HG03066 (cell line): ENCODE measurements around the gene DPYSL4.

Experiments used
- ATAC-seq: cut with Tn5 transposase; IDR thresholded peaks from one replicate; pipeline ENCODE4 v1.9.1; 2021; ENCODE audit warnings: low read depth; ENCODE audit not compliant: unreplicated experiment

DPYSL4 gene

DNA sequence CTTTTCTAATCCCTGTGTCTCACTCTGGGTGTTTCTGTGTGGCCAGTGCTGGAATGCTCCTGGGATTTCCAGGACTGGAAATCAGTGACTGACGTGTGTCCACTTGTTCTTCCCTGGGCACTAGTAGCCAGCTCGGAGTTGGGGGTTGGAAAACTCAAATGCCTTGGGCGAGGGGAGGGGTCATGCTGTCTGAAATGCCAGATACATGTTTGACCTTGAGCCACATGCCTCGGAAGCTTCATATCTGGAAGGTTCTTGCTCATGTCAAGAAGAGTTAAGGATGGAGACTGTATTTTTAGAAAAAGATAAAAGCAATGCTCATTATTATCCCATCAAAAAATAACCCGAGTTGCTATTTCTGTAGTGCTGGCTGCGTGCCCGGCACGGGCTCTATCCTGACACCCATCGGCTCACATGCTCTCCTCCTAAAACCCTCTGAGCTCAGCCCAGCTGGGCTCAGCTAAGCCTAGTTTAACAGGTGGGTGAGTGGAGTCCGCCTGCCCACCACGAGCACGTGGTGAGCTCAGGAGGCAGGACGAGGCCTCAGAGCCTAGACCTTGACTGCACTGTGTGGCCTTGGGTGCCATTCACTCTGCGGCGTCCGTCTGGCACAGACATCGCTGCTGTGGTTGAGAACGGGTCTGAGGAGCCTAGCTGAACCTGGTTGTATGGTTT is 6.4 kb downstream of the DPYSL4 start:
- no peak for ATAC-seq

DNA sequence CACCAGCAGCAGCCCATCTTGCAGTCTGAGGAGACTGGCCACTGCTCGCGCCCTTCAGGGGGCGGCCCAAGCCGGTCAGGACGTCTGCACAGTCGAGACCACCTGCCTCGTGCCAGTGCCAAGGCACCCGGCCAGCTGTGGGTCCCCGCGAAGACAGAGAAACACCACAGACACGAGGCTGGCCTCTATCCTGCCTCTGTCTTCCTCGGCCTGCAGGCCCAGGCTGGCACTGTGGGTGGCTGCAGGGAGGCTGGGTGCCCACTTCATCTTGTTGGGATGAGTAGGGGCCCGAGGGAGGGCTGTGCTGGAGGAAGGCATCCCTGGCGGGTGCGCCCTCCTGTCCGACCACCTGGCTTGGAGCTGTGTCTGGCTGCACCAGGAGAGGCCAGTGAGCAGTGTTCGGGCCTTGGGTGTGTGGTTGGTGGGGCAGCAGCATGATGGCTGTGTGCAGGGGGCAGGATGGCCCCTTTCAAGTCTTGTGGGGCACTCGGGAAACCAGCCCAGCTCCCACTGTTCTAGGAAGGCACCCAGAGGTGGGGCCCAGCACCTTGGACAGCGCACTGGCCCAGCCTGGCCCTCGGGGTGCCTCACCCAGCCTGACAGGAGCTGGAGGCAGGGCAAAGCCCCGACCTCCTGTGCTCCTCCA is 7.3 kb downstream of the DPYSL4 start:
- ATAC-seq: no peak

DNA sequence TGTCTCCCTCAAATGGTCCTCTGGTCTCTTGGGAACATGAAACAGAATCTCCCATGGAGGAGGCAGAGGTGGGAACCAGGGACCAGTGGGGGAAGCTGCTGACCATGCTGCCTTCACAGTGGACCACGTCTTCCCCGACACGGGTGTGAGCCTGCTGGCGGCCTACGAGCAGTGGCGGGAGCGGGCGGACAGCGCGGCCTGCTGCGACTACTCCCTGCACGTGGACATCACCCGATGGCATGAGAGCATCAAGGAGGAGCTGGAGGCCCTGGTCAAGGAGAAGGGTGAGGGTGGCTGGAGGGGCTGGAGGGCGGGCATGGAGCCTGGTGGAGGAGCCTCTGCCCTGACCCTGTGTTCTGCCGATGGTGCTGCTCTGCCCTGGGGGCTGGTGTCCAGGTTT is 8.0 kb downstream of the DPYSL4 start:
- no peak for ATAC-seq

DNA sequence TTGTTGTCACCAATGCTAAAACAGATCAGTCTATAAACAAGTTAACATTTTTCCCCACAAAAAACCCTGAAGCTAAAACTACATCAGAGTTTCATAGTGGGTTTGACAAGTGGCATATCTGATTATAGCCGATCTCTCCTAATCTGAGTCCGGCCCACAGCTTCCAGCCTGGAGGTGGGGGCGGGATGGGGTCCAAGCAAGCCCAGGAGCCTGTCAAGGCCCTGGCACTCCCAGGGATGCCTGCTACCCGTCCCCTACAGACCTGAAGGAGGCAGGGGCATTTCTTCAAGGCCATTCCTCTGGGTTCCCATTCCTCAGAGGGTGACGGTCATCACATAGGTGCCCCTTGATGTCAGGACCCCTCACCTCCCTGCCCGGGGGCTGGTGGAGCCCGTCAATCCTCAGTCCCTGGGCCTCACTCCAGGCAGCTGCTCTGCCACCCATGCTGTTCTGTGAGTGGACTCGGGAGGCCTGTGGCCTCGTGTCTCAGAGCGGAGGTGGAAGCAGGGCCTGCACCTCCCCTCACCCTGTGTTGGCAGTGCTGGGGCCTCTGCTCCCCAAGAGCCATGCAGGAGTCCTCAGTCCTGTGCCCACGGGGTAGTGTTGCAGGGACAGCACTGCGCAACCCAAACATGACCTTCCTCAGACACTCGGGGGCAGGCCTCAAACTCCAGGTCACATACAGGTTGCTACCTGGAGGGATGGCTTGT is 8.8 kb downstream of the DPYSL4 start:
- ATAC-seq: no peak

DNA sequence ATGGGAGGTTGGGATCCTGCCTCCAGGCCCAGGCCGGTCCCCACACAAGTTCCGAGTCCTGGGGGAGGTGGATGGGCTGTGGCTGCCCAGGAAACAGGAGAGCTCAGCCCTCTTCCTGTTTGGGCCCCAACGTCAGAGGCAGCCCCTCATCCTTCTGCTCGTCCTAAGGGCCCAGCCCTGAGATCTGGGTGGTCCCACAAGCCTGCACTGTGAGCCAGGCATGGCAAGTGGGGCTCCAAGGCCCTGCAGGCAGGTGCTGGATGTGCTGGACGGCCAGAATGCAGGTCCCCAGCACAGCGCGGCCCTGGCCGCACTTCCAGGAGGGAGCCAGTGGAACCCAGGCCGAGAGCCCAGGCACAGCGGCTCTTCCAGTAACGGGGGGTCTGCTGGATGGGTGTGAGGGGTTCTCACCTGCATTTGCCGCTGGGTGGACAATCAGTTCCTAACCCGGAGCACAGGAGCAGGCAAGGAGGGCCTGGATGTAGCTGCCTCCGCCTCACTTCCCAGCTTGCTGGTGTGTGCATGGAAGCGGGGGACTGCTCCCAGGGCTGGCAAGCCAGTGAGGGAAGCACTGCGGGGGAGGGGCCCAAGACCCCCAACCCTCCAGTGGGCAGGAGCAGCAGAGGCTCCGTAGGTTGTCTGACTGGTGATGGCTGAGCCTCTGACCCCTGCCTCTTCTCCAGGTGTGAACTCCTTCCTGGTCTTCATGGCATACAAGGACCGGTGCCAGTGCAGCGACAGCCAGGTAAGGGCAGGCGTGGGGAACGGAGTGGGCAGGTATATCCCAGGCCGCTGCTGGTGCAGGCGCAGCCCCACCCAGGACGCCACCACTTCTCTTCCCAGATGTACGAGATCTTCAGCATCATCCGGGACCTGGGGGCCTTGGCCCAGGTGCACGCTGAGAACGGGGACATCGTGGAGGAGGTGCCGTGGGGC is 9.7 kb downstream of the DPYSL4 start:
- ATAC-seq: no peak

DNA sequence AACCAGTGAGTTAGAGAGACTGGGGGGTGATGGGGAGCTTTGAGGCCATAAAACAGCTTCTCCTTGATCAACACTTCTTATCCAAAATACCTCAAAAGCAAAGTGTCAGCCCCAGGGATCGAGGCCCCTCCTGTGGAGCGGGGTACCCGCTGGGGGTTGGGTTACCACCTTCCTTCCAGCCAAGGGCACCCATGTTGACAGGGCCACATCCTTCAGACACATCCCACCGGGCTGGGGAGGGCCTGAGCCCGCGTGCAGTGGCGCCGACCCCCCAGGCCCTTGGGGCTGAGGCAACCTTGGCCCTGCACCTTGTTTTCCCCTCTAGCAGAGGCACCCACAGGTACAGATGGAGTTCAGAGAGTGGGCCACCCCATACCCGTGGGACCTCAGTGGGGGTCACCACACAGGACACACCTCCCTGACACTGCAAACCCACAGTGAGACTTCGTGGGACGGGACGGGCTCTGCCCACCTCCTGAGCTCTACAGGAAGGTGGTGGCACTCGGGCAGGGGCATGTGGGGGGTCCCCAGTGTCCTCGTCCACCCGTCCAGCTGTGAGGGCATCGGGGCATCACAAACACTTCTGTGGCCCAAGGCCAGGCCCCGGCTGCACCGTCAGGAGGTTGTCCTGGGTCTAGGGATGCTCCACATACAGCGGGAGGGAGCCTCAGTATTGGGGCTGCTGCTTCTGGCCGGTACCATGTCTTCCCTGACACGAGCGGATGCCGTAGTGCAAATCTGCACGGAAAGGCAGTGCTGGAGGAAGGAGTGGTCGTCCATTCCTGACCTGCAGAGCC is 10.7 kb downstream of the DPYSL4 start:
- ATAC-seq: no peak

DNA sequence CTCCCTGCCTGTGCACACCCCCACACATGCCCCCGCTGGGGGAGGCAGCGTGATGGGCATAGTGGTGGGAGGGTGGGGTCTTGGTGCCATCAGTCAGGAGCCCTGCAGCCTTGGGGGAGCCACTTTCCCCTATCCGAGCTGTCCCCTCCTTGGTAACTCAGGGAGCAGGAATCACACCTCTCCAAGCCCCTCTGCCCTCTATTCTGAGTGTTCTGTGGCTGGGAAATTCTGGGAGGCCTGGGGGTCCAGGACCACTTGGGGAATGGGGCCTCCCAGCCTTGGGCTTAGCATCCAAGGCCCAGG is 11.3 kb downstream of the DPYSL4 start:
- ATAC-seq: no peak

DNA sequence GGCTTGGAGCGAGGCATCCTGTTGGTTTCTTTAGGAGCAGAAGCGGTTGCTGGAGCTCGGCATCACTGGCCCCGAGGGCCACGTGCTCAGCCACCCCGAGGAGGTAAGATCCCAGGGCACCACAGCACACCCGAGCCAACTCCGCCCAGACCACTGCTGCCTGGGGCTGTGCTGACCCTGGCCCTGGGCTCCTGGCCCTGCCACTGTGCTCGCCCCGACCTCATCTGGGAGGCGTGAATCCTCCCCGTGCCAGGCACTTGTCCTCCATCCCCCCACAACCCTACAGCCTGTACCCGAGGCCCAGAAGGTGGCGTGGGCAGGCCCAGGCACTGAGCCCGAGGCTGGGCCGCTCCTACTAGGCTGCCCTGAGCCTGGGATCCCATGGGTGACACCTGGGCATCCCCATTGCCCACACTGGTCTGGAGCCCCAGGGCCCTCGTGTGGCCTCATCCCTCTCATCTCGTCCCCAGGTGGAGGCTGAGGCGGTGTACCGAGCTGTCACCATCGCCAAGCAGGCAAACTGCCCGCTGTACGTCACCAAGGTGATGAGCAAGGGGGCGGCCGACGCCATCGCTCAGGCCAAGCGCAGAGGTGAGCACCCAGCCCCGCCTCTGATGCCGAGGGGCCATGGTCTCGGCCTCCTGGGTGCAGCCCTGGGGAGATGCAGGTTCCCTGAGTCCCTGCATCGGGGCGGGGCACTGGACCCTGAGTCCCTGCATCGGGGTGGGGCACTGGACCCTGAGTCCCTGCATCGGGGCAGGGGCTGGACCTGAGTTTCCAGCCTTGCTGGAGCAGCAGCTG is 11.8 kb downstream of the DPYSL4 start:
- ATAC-seq: no peak

DNA sequence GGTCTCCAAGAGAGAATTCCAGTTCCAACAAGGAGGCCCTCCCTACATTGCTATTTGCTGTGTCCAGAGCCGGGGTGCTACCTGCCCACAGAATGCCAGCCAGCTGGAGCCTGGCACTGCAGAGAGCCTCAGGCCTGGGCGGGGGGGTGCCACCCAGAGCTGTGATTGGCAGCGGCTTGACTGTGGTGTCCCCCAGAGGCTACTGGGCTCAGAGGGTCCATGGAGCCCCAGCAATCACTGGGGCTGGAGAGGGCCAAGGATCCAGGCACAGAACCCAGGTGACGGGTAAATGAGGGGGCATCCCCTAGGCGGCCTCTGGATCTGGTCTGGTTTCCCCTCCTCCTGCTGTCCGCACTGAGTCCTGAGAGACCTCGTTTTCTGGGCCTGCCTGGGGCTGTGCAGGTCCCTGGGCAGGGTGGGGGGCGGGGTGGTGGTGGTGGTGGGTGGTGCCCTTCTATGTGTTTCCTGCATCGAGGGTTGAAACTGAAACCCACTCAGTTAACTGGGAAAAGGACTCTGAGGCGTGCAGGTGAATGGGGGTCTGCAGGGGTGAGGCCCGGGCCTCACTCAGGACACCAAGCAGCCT is 12.6 kb downstream of the DPYSL4 start:
- no peak for ATAC-seq

DNA sequence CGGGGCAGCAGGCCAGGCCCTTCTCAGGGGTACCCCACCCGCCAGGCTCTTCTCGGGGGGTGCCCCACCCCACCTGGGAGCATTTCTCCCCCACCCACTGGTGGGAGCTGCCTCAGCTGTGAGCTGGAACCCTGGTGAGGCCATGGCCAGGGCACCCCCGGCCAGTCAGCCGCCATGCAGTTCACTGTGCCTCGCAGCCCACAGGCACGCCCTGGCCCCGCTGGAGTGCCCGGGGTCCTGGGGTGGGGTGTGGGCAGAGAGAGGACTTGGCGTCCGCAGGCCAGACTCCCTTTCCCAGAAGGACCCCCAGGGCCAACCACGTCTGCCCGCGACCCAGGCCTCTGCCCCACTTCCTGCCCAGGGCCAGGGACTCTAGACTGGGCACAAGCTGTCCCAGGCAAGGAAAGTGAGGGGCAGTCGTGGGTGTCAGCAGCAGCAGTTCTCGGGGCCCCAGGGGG is 13.1 kb downstream of the DPYSL4 start:
- ATAC-seq: no peak

DNA sequence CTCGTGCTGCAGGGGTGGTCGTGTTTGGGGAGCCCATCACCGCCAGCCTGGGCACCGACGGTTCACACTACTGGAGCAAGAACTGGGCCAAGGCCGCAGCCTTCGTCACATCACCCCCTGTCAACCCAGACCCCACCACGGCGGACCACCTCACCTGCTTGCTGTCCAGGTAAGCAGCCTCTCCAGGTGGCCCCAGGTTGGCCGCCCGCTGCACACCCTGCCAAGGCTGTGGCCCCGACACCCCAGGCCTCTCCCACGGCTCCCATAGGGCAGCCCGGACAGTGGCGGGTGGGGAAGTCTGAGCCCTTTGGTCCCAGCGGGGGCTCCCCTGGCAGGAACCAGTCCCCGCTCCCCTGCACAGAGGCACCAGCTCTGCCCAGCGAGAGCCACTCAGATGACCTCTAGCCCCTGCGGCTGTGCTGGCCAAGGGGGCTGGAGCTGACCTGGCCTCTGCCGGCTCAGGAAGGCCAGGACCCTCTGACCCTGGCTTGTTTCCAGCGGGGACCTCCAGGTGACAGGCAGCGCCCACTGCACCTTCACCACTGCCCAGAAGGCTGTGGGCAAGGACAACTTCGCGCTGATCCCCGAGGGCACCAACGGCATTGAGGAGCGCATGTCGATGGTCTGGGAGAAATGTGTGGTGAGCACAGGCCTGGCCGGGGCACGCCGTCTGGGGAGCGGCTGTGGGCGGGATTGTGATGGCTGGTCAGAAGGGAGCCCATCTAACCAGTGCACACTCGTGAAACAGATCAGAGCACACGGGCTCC is 13.8 kb downstream of the DPYSL4 start:
- ATAC-seq: no peak

DNA sequence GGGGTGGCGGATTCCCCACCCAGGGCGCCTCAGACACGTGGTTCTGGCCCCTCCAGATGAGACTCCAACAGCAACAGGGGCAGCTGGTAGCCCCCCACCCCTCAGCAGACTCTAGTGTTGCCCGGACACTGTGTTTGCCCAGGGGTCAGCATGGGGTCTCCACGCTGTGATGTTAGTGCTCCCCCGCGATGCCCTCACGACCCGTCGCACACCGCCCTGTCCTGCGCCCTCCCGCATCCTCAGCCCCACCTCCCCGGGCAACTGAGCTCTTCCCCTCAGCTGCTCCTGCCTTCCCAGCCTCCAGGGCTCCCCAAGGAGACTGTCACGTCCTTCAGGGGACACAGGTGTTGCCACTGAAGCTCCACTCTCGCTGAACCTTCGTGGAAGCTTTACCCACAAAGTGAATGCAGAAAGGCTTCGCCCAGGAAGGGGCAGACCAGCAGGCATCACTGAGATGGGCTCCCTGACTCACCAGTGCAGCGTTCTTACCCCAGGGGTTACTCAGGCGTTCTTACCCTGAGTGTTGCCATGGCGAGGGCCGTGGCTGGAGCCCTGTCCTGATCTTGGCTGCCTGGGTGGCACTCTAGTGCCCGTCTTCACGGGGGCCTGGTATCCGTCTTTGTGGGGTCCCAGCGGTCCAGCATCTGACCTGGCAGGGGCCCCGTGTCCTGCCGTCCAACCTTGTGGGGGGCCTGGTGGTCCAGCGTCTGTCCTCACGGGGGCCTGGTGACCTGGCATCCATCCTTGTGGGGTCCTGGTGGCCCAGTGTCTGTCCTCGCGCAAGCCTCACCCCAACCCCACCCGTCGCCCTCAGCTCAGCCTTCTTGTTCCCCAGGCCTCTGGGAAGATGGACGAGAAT is 14.6 kb downstream of the DPYSL4 start:
- ATAC-seq: no peak

DNA sequence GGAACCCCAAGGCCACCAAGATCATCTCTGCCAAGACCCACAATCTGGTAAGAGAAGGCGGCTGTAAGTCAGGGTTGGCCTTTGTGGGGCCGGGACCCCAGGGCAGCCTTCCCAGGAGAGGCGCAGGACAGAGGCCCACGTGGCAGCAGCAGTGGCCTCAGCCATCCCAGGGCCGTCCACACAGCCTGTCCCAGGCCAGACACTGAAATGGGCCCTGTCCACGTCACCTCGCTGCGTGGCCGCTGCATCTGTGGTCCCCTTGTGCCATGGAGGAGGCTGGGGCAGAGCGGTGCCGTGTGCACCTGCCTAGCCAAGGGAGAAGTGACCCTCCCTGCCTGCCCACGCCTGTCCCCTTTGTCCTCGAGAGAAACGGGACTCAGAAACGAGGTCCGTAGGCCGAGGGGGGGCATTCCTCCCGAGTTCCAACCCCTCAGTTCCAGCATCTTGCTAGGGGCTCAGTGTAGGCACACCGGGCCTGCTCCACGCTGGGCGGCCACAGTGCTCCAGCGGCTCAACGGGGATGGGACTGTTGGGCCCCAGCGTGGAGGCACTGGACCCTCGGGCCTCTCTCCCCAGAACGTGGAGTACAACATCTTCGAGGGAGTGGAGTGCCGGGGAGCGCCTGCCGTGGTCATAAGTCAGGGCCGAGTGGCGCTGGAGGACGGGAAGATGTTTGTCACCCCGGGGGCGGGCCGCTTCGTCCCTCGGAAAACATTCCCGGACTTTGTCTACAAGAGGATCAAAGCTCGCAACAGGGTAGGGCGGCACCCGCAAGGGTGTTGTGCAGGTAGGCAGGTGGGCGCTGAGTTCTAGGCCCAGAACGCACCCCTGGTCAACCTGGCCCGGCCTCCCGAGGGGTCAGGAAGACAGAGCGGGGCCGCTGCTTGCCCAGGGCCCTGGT is 15.6 kb downstream of the DPYSL4 start:
- no peak for ATAC-seq

DNA sequence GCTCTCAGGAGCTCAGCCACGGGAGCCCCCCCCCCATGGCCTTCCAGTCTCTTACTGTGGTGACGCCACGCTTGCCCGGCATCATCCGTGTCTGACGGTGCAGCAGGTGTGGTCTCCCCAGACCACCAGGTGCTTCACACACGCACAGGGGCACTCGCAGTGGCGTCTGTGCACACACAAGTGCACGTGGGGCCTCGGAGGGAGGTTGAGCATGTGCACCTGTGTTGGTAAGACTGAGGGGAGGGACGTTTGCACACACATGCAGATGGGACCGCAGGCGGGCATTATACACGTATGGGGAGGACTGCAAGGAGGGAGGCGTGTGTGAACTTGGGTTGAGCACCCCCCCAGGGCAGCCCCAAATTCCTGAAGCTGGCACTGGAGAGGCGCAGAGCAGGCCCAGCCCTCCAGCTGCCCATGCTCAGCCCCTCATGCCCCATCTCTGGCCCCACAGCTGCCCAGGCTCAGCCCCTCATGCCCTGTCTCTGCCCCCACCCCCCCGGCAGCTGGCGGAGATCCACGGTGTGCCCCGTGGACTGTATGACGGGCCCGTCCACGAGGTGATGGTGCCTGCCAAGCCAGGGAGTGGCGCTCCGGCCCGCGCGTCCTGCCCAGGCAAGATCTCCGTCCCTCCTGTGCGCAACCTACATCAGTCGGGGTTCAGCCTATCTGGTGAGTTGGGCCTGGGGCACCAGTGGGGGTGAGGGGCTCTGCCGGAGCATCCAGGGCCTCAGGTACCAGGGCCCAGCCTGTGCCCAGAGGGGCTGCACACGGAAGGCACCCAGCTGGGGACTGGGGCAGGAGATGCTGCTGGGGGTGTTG is 16.7 kb downstream of the DPYSL4 start:
- no peak for ATAC-seq

DNA sequence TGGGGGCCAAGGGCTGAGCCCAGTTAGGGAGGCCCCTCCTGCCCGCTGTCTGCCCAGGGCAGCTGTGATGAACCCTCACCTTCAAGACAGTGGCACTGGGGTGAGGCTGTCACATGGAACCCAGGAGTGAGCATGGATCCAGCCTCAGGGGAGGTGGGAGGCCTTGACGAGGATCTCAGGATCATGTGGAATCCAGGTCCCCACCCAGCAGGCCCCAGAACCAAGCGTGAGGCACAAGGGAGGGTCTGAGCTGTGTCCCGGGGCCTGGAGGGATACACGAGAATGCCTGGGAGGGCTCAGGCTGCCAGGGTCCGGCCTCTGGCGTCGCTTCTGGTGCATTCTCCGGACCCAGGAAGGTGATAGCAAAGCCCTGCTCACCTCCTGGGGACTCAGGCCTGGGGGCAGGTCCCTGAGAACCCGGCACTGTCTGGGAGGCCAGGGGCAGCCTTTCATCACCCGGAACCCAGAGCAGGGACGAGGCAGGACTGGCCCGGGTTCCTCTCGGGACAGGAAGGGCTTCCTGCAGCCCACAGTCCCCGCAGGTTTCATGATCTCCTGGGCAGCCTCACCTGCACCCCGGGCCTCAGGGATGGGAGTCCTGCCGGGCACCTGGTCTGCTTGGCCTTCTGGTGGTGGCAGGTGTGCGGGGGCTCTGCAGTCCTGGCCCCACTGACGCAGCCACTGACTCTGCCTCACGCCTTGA is 17.5 kb downstream of the DPYSL4 start:
- no peak for ATAC-seq
